ENCODE data around the gene COX5A. TPM values are rescaled to one million over a fixed set of nuclear protein-coding genes. Genes with fewer than 3 reads are reported as not detected.

COX5A gene
- total and polyA plus RNA-seq, 2 of the 13 experiments (the other 11 are each of a cell fraction or from before 2014, with no cell fraction given), result 158 to 218 TPM

GRCh38 chr15:74958320-74958907 is 20.5 kb upstream of the COX5A start (continued):
- TF ChIP-seq AHDC1 (CRISPR knock-in tag; IDR thresholded peaks at IDR 0.05; ENCODE audit: borderline replicate concordance) (no peak), ZNF24 (IDR thresholded peaks at IDR 0.05) (no peak), KDM6A (CRISPR knock-in tag; IDR thresholded peaks at IDR 0.05; ENCODE audit: low read depth) (no peak), HNRNPUL1 (IDR thresholded peaks at IDR 0.05; ENCODE audit: low read depth, low read length) (no peak), SIX4 (CRISPR knock-in tag; IDR thresholded peaks at IDR 0.05) (no peak), ZNF614 (CRISPR knock-in tag; IDR thresholded peaks at IDR 0.05; ENCODE audit: borderline replicate concordance) (no peak), ARNT (IDR thresholded peaks at IDR 0.05) (no peak), XBP1 (CRISPR knock-in tag; IDR thresholded peaks at IDR 0.05) (no peak), NFIC (IDR thresholded peaks at IDR 0.05; ENCODE audit: low read length) (no peak), EHMT2 (IDR thresholded peaks at IDR 0.05; ENCODE audit: borderline replicate concordance, low read depth, low read length) (no peak), SKIL (CRISPR knock-in tag; IDR thresholded peaks at IDR 0.05; ENCODE audit: borderline replicate concordance) (no peak), TFE3 (CRISPR knock-in tag; IDR thresholded peaks at IDR 0.05) (no peak), FOXO1 (CRISPR knock-in tag; IDR thresholded peaks at IDR 0.05) (no peak), ELF1 (CRISPR knock-in tag; IDR thresholded peaks at IDR 0.05) (peak; percentile 38; the same call in 1 of the 2 replicates), ZNF224 (CRISPR knock-in tag; IDR thresholded peaks at IDR 0.05) (no peak), ZNF414 (CRISPR knock-in tag; IDR thresholded peaks at IDR 0.05) (no peak), KLF15 (CRISPR knock-in tag; IDR thresholded peaks at IDR 0.05; ENCODE audit: borderline replicate concordance) (no peak), NR2F6 (IDR thresholded peaks at IDR 0.05) (no peak), NR2F6 (CRISPR knock-in tag; IDR thresholded peaks at IDR 0.05) (0 out of 2 replicates have a peak, but pooled peaks have one; percentile 31), ZNF569 (CRISPR knock-in tag; IDR thresholded peaks at IDR 0.05; ENCODE audit: borderline replicate concordance) (no peak), BHLHE40 (IDR thresholded peaks at IDR 0.05; ENCODE audit: low read length) (no peak), KLF16 (CRISPR knock-in tag; IDR thresholded peaks at IDR 0.05) (no peak), HCFC1 (IDR thresholded peaks at IDR 0.05; ENCODE audit: low read depth, low read length) (no peak)

All from HepG2 (cell line).